ENCODE data around the gene AXDND1.

GRCh38 chr1:179440971-179441370, 75.2 kb downstream of the AXDND1 start:
- TF ChIP-seq CTCF (IDR thresholded peaks at IDR 0.05), result no peak
- TF ChIP-seq REST (IDR thresholded peaks at IDR 0.05; ENCODE audit: insufficient read depth in 1 of 2, low read depth in 2 of 2, low read length in 1 of 2), result no peak
- TF ChIP-seq POLR2AphosphoS5 (IDR thresholded peaks at IDR 0.05; ENCODE audit: low read depth, low read length), result no peak
- no peak for TF ChIP-seq TCF7L2 (IDR thresholded peaks at IDR 0.05; ENCODE audit: low read depth, low read length)
